Heart left ventricle (tissue), 16 donors: ENCODE data around the gene GALNT8. TPM values are rescaled to one million over a fixed set of nuclear protein-coding genes. Genes with fewer than 3 reads are reported as not detected.
"Not testable (repeated sequence)": the region's sequence is repeated elsewhere in the genome, so short reads cannot be mapped to it uniquely, and the experiment has no call there.

Experiments
- ATAC-seq, 4 donors: fragments of 200-7000 bp; cut with Tn5 transposase; one replicate each; pipeline ENCODE4 v1.9.1; 2020 to 2022; ENCODE audit warnings: moderate library complexity in 4 of 4, mild to moderate bottlenecking in 3 of 4, moderate number of reproducible peaks in 1 of 4
- DNase-seq, 5 donors: peaks; one replicate each; pipeline ENCODE4 v3.0.0-alpha.2; 2020
- H3K27ac ChIP-seq, 12 donors: fragments of 200-600 bp; sonication (generic) in 4 of 12; one replicate each; pipeline versions ENCODE4 v1.5.0 to v1.8.0; 2016 to 2022; ENCODE audit warnings: mild to moderate bottlenecking in 2 of 12
- H3K27me3 ChIP-seq, 9 donors: fragments of 200-600 bp; sonication (generic) in 2 of 9; one replicate each; pipeline versions ENCODE4 v1.5.1 to v1.8.0; 2016 to 2022; ENCODE audit warnings: mild to moderate bottlenecking in 3 of 9
- H3K36me3 ChIP-seq, 9 donors: fragments of 200-600 bp; sonication (generic) in 2 of 9; one replicate each; pipeline versions ENCODE4 v1.5.0 to v1.8.0; 2018 to 2022; ENCODE audit warnings: mild to moderate bottlenecking in 2 of 9
- H3K4me1 ChIP-seq, 12 donors: fragments of 200-600 bp; sonication (generic) in 4 of 12; one replicate each; pipeline versions ENCODE4 v1.5.0 to v1.8.0; 2016 to 2022; ENCODE audit warnings: mild to moderate bottlenecking in 3 of 12
- H3K4me3 ChIP-seq, 12 donors: fragments of 200-600 bp; sonication (generic) in 4 of 12; one replicate each; pipeline versions ENCODE4 v1.5.0 to v1.8.0; 2017 to 2022; ENCODE audit warnings: mild to moderate bottlenecking in 9 of 12, moderate library complexity in 4 of 12
- H3K9me3 ChIP-seq, 12 donors: fragments of 200-600 bp; sonication (generic) in 4 of 12; one replicate each; pipeline versions ENCODE4 v1.5.0 to v1.8.0; 2016 to 2022; ENCODE audit warnings: mild to moderate bottlenecking in 1 of 12
- CTCF ChIP-seq, 12 donors: fragments of 200-600 bp; sonication (generic) in 4 of 12; IDR thresholded peaks; one replicate each; pipeline versions ENCODE4 v1.5.0 to v1.8.0; 2018 to 2022; ENCODE audit warnings: antibody characterized with exemption in 12 of 12, mild to moderate bottlenecking in 5 of 12
- POLR2A ChIP-seq, 2 donors: fragments of 450-650 bp; IDR thresholded peaks; one replicate each; pipeline ENCODE4 v1.6.1; 2017; ENCODE audit warnings: antibody characterized with exemption in 2 of 2, mild to moderate bottlenecking in 2 of 2, moderate library complexity in 2 of 2
- WGBS, 4 donors: extraction: QIAGEN DNeasy Blood & Tissue Kit in 2 of 4; methylation state at CpG; one replicate each; pipeline versions ENCODE4 v1.1.5 to v1.1.7; 2013 to 2018; 5-methylcytosine and 5-hydroxymethylcytosine counted together
- intact Hi-C, 10 donors: fragments of 100-400 bp; cut with DNase I; formaldehyde crosslinking; loops; one replicate each; pipeline versions ENCODE4 v1.11.1 to v1.14.2; 2022
- polyA plus RNA-seq, 2 donors: library from polyadenylated mRNA; stranded (reverse); fragments of 200-250 nt; gene quantifications; one replicate each; pipeline ENCODE4 v1.2.3, GENCODE V29; 2013
- total RNA-seq, 9 donors: library from RNA; depleted of rRNA in 2 of 9; stranded (reverse); fragments of >200 nt in 2 of 9; fragmentation: NEBNext Ultra II Directional in 3 of 9; extraction: Animal tissue kit (Norgen Biotek cat#: 25700) in 3 of 9; gene quantifications; one replicate each; pipeline versions ENCODE4 v1.1.0 to v1.2.4, GENCODE V29; 2016 to 2023
- donor health status: ischemic (EF 13 %, LVEDD 7.1; RV severe dilation, severe dysfunction).
- donor health status: healthy with polysubstance abuse.
- donor health status: DM: no; HTN: yes; CAD: no.
- donor health status: DM: no; HTN: no; CAD: no.
- donor health status: ischemic (EF 25% LVEDD 6.9; RV normal size, moderate dysfunction).
- donor health status: ischemic (EF 25% LVEDD 5.7; RV mildly dilated, moderate dysfunction).
- donor health status: healthy.
- donor health status: DM: yes; HTN: yes; CAD: no.
- donor health status: ischemic (EF 35%, LVEDD 5.7; RV mildly dilated, moderate dysfunction).
- donor health status: nonischemic (EF 11% LVEDD 7.7; RV severe dilation, severe dysfunction).
- donor health status: DM: yes; HTN: yes; CAD: no.
- donor health status: PGD.
- donor health status: ischemic (EF 29% LVEDD 5.4; RV normal size, mild dysfunction).
- donor health status: nonischemic (EF 23%, LVEDD 6.1; RV moderate dilation, normal function).

The GALNT8 gene
- total and polyA plus RNA-seq, 11 donors, result 0.35 to 2.6 (median 0.94) TPM

DNA sequence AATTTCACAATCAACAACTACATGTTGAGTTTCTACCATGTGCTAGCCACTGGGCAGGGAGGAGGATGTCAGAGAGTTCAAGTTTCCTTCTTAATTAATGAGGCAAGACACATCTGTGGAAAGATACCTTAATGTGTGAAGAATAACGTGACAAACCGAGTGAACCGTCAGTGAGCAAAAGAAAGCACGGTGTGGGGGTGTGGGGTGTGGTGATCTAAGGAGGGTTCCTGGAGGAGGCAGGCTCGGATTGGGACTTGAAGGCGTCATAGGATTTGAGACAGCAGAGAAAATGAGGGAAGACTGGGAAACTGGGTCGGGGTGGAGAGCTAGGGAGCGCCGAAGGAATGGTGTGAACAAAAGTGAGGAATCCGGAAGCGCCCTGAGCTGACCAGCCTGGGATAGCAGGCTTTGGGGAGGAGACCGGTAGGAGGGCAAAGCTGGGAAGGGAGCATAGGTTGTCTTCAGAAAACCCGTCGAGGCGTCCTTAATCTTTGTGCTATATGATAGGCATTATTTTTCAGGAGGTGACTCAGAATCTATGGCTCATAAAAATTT, 22.3 kb downstream of the GALNT8 start:
- H3K27ac ChIP-seq, result no peak overlapping the region
- ATAC-seq (no peak), DNase-seq (no peak)
- intact Hi-C loops, result no loop called here
- 70 to 80% (median 75%) methylated on average over 15 of the region's 15 CpGs for WGBS, 4 donors
- no peak for TF ChIP-seq CTCF (IDR thresholded peaks at IDR 0.05)
- TF ChIP-seq POLR2A (IDR thresholded peaks at IDR 0.05), result no peak
- H3K27me3 ChIP-seq, result peaks cover 0 to 3% (median 0%) of the 10 kb centered on the region in 9 donors
- H3K4me1 ChIP-seq, result peaks cover 0 to 17% (median 0%) of the 10 kb centered on the region in 12 donors
- H3K4me3 ChIP-seq, result no peak overlapping the region
- no peaks in the 10 kb centered on the region for H3K36me3 ChIP-seq
- no peaks in the 10 kb centered on the region for H3K9me3 ChIP-seq

DNA sequence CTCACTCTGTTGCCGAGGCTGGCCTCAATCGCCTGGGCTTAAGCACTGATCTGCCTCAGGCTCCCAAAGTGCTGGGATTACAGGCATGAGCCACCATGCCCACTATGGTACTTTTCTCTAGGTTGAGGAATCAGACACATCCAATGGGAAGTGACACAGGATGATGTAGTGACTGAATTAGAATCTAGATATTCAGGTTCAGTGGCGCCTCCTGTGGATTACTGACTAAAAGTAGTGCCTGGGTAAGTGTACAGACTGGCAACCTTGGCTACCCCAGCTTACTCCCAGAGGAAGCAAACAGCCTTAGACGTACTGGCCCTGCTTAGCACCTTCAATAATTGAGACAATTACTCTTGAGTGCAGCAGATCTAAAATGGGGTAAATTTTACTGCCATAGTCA, 22.8 kb downstream of the GALNT8 start:
- no peaks in the 10 kb centered on the region for H3K36me3 ChIP-seq
- TF ChIP-seq POLR2A (IDR thresholded peaks at IDR 0.05) (no peak), CTCF (IDR thresholded peaks at IDR 0.05) (no peak)
- no peak for ATAC-seq
- peaks cover 0 to 3% (median 0%) of the 10 kb centered on the region in 9 donors for H3K27me3 ChIP-seq
- intact Hi-C loops, result no loop called here
- H3K9me3 ChIP-seq, result peaks cover 0 to 2% (median 0%) of the 10 kb centered on the region in 12 donors
- 92 to 97% (median 95%) methylated on average over 4 of the region's 4 CpGs for WGBS, 4 donors
- peaks cover 0 to 17% (median 0%) of the 10 kb centered on the region in 12 donors for H3K4me1 ChIP-seq
- no peak for DNase-seq
- H3K27ac ChIP-seq, result no peak overlapping the region
- no peak overlapping the region for H3K4me3 ChIP-seq

GRCh38 chr12:4744709-4745108, 24.5 kb downstream of the GALNT8 start:
- H3K27me3 ChIP-seq, result no peaks in the 10 kb centered on the region
- no peaks in the 10 kb centered on the region for H3K36me3 ChIP-seq
- peaks cover 0 to 13% (median 0%) of the 10 kb centered on the region in 12 donors for H3K9me3 ChIP-seq
- intact Hi-C loops, result no loop called here
- TF ChIP-seq POLR2A (IDR thresholded peaks at IDR 0.05), result no peak
- TF ChIP-seq CTCF (IDR thresholded peaks at IDR 0.05), result no peak
- ATAC-seq, result no peak
- peaks cover 0 to 17% (median 0%) of the 10 kb centered on the region in 12 donors for H3K4me1 ChIP-seq
- no peak overlapping the region for H3K4me3 ChIP-seq
- H3K27ac ChIP-seq, result peak overlapping the region in 1 of 12 donors; percentile 15
- no peak for DNase-seq

- no peaks in the 10 kb centered on the region for H3K36me3 ChIP-seq
- H3K27ac ChIP-seq, result peak overlapping the region in 2 of 12 donors; percentile 15 to 22
- H3K9me3 ChIP-seq, result peaks cover 0 to 13% (median 0%) of the 10 kb centered on the region in 12 donors
- H3K27me3 ChIP-seq, result no peaks in the 10 kb centered on the region
- intact Hi-C loops, result no loop called here
- DNase-seq, result peak in 3 of 5 donors; percentile 46 to 78 (median 56)
- peak; percentile 88 to 94 (median 91) for ATAC-seq
- TF ChIP-seq POLR2A (IDR thresholded peaks at IDR 0.05), result no peak
- no peak for TF ChIP-seq CTCF (IDR thresholded peaks at IDR 0.05)
- H3K4me1 ChIP-seq, result peaks cover 0 to 17% (median 0%) of the 10 kb centered on the region in 12 donors
- no peak overlapping the region for H3K4me3 ChIP-seq
- WGBS, 4 donors, result 42 to 63% (median 50%) methylated on average over 6 of the region's 6 CpGs
Observed at GRCh38 chr12:4745249-4745648, 25.0 kb downstream of the GALNT8 start.

DNA sequence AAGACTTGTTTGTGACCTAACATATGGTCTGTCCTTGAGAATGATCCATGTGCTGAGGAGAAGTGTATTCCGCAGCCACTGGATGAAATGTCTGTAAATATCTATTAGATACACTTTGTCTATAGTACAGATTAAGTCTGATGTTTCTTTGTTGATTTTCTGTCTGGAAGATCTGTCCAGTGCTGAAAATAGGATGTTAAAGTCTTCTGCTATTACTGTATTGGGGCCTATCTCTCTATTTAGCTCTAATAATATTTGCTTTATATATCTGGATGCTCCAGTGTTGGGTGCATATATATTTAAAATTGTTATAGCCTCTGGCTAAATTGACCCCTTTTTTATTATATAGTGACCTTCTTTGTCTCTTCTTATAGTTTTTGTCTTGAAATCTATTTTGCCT, 31.5 kb downstream of the GALNT8 start:
- not testable (repeated sequence) for ATAC-seq, DNase-seq
- intact Hi-C loops, result loop anchor here in 4 of 10 donors (2.0 to 10.0 kb wide), 4 partner anchors 41 to 177 kb away; no protein-coding TSS in a partner anchor

More for the DNA sequence above, 31.5 kb downstream of the GALNT8 start:
- H3K27ac ChIP-seq, H3K27me3 ChIP-seq, H3K4me3 ChIP-seq, H3K36me3 ChIP-seq, H3K4me1 ChIP-seq: not testable (repeated sequence)
- peaks cover 0 to 13% (median 0%) of the 10 kb centered on the region in 12 donors for H3K9me3 ChIP-seq
- WGBS, 4 donors, result 89 to 94% (median 91%) methylated on average over 1 of the region's 1 CpG
